ENCODE measurements around the gene ZMIZ1.

Gene ZMIZ1

GRCh38 chr10:79354141-79354540, 285.4 kb downstream of the ZMIZ1 start:
- peaks cover 25% of the 10 kb centered on the region for H3K4me1 ChIP-seq (ENCODE audit: low read depth, poor library complexity, severe bottlenecking)
- no peak overlapping the region for H3K9ac ChIP-seq
- H3K4me2 ChIP-seq, result no peak overlapping the region
- no peak overlapping the region for H2AFZ ChIP-seq (ENCODE audit: low read depth)
- no peak for TF ChIP-seq CTCF (conservative IDR thresholded peaks at IDR 0.05; ENCODE audit: low read depth, low read length)
- H3K27ac ChIP-seq, result no peak overlapping the region
- peaks cover 26% of the 10 kb centered on the region; the same call in 1 of the 2 replicates for H3K36me3 ChIP-seq (ENCODE audit: insufficient read depth)
- no peaks in the 10 kb centered on the region for H3K27me3 ChIP-seq (ENCODE audit: insufficient read depth, low read depth)
- peaks cover 27% of the 10 kb centered on the region for H3K79me2 ChIP-seq (ENCODE audit: insufficient read depth, low read depth)
- H3K4me3 ChIP-seq (IDR thresholded peaks at IDR 0.05; ENCODE audit: insufficient read depth, low read depth, low read length), result no peak overlapping the region
- peaks cover 6% of the 10 kb centered on the region; the same call in 1 of the 2 replicates for H4K20me1 ChIP-seq (ENCODE audit: insufficient read depth)

- no peak for TF ChIP-seq CTCF (conservative IDR thresholded peaks at IDR 0.05; ENCODE audit: low read depth, low read length)
- Histone ChIP-seq H3K4me1 (ENCODE audit: low read depth, poor library complexity, severe bottlenecking) (peaks cover 20% of the 10 kb centered on the region), H3K4me2 (no peak overlapping the region), H3K4me3 (IDR thresholded peaks at IDR 0.05; ENCODE audit: insufficient read depth, low read depth, low read length) (no peak overlapping the region), H3K36me3 (ENCODE audit: insufficient read depth) (peaks cover 22% of the 10 kb centered on the region; the same call in 1 of the 2 replicates), H3K27ac (no peak overlapping the region), H4K20me1 (ENCODE audit: insufficient read depth) (peaks cover 2% of the 10 kb centered on the region; the same call in 1 of the 2 replicates), H2AFZ (ENCODE audit: low read depth) (no peak overlapping the region), H3K9ac (no peak overlapping the region), H3K27me3 (ENCODE audit: insufficient read depth, low read depth) (no peaks in the 10 kb centered on the region), H3K79me2 (ENCODE audit: insufficient read depth, low read depth) (peaks cover 23% of the 10 kb centered on the region)
Observed at GRCh38 chr10:79354615-79355014, 285.8 kb downstream of the ZMIZ1 start.

GRCh38 chr10:79355420-79356017, 286.8 kb downstream of the ZMIZ1 start:
- no peak overlapping the region for H3K9ac ChIP-seq
- H3K27ac ChIP-seq, result no peak overlapping the region
- TF ChIP-seq CTCF (conservative IDR thresholded peaks at IDR 0.05; ENCODE audit: low read depth, low read length), result no peak
- peaks cover 14% of the 10 kb centered on the region; the same call in 1 of the 2 replicates for H3K79me2 ChIP-seq (ENCODE audit: insufficient read depth, low read depth)
- no peaks in the 10 kb centered on the region; the same call in 1 of the 2 replicates for H4K20me1 ChIP-seq (ENCODE audit: insufficient read depth)
- no peak overlapping the region for H3K4me3 ChIP-seq (IDR thresholded peaks at IDR 0.05; ENCODE audit: insufficient read depth, low read depth, low read length)
- H3K27me3 ChIP-seq (ENCODE audit: insufficient read depth, low read depth), result no peaks in the 10 kb centered on the region
- peaks cover 12% of the 10 kb centered on the region for H3K4me1 ChIP-seq (ENCODE audit: low read depth, poor library complexity, severe bottlenecking)
- H3K36me3 ChIP-seq (ENCODE audit: insufficient read depth), result peaks cover 14% of the 10 kb centered on the region; the same call in 1 of the 2 replicates
- no peak overlapping the region for H3K4me2 ChIP-seq
- no peak overlapping the region for H2AFZ ChIP-seq (ENCODE audit: low read depth)

- no peak for TF ChIP-seq CTCF (conservative IDR thresholded peaks at IDR 0.05; ENCODE audit: low read depth, low read length)
- H3K4me1 ChIP-seq (ENCODE audit: low read depth, poor library complexity, severe bottlenecking), result peaks cover 12% of the 10 kb centered on the region
- no peak overlapping the region for H3K27ac ChIP-seq
- no peaks in the 10 kb centered on the region for H4K20me1 ChIP-seq (ENCODE audit: insufficient read depth)
- H3K9ac ChIP-seq, result no peak overlapping the region
- no peak overlapping the region for H3K4me2 ChIP-seq
- peaks cover 8% of the 10 kb centered on the region; the same call in 1 of the 2 replicates for H3K79me2 ChIP-seq (ENCODE audit: insufficient read depth, low read depth)
- H2AFZ ChIP-seq (ENCODE audit: low read depth), result no peak overlapping the region
- H3K36me3 ChIP-seq (ENCODE audit: insufficient read depth), result peaks cover 14% of the 10 kb centered on the region; the same call in 1 of the 2 replicates
- no peaks in the 10 kb centered on the region for H3K27me3 ChIP-seq (ENCODE audit: insufficient read depth, low read depth)
- H3K4me3 ChIP-seq (IDR thresholded peaks at IDR 0.05; ENCODE audit: insufficient read depth, low read depth, low read length), result no peak overlapping the region
Observed at GRCh38 chr10:79356104-79356503, 287.3 kb downstream of the ZMIZ1 start.

Data from KMS-11 (cell line).